ENCODE results near the gene CCNA1.

Gene CCNA1

GRCh38 chr13:36454987-36455386 is 22.7 kb downstream of the CCNA1 start:
- DNase-seq = no peak

GRCh38 chr13:36456577-36456976 is 24.3 kb downstream of the CCNA1 start:
- no peak for DNase-seq

GRCh38 chr13:36461506-36461905 is 29.2 kb downstream of the CCNA1 start:
- no peak for DNase-seq

- peak; percentile 3 for DNase-seq
Observed at GRCh38 chr13:36475468-36475867, 43.2 kb downstream of the CCNA1 start.

GRCh38 chr13:36476661-36477060 is 44.4 kb downstream of the CCNA1 start:
- no peak for DNase-seq

- no peak for DNase-seq
Observed at GRCh38 chr13:36480726-36481427, 48.6 kb downstream of the CCNA1 start.

GRCh38 chr13:36490055-36490454 is 57.8 kb downstream of the CCNA1 start:
- DNase-seq = no peak

Measured in GDM1 (cell line).